ENCODE measurements around the gene CCDC34.

Gene CCDC34

DNA sequence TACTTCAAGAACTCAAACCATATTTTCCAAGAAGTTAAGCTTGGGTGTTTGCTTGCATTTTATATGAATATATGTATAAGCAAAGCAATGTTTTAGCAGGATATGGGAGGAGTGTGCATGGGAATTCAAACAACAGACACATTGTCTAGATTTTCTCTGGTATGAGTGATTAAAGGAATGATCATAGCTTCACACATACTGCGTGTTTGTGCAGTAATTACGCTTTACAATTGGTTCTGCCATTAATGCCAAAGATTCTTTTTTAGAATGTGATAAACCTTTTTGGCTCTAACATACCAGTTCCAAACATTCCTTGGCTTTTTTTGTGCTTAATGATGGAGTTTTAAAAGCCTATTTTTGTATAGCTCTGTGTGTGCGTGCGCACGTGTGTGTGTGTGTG, 54.0 kb downstream of the CCDC34 start:
- no peak overlapping the region for H2BK15ac ChIP-seq (ENCODE audit: low read depth, poor library complexity, severe bottlenecking)
- H3K4me1 ChIP-seq (ENCODE audit: control insufficient read depth, insufficient read depth, low read depth, low read length): no peaks in the 10 kb centered on the region
- no peak overlapping the region for H3K23ac ChIP-seq (ENCODE audit: low read length in 2 of 2)
- no peak overlapping the region for H3K18ac ChIP-seq (ENCODE audit: low read depth in 1 of 2, low read length in 2 of 2)
- H3K9ac ChIP-seq (ENCODE audit: low read length): no peak overlapping the region
- WGBS: 100% methylated on average over 3 of the region's 5 CpGs
- no peak overlapping the region for H2AK5ac ChIP-seq (ENCODE audit: low read length, severe bottlenecking)
- H2AFZ ChIP-seq (ENCODE audit: low read depth, low read length): no peak overlapping the region
- H3K27me3 ChIP-seq (ENCODE audit: control insufficient read depth in 1 of 2, insufficient read depth in 1 of 2, low read length in 2 of 2): no peaks in the 10 kb centered on the region
- no peak overlapping the region for H2BK12ac ChIP-seq (ENCODE audit: low read length in 2 of 2)
- H2BK5ac ChIP-seq (ENCODE audit: low read depth, low read length, poor library complexity, severe bottlenecking): no peak overlapping the region
- no peak overlapping the region for H3K4me2 ChIP-seq (ENCODE audit: low read length, poor library complexity, severe bottlenecking)
- H3K14ac ChIP-seq (ENCODE audit: low read length in 2 of 2): no peak overlapping the region
- H4K8ac ChIP-seq (ENCODE audit: low read length): no peak overlapping the region
- H3K27ac ChIP-seq (ENCODE audit: low read length, poor library complexity, severe bottlenecking): no peak overlapping the region
- H3K4ac ChIP-seq (ENCODE audit: low read depth in 1 of 2, low read length in 2 of 2): no peak overlapping the region
- no peak overlapping the region for H3K4me3 ChIP-seq (ENCODE audit: insufficient read depth in 1 of 2, low read depth in 1 of 2, low read length in 2 of 2)
- H2BK120ac ChIP-seq (ENCODE audit: low read depth, low read length): no peak overlapping the region
- peaks cover 4% of the 10 kb centered on the region for H3K9me3 ChIP-seq (ENCODE audit: control insufficient read depth, low read length)
- H3K79me1 ChIP-seq (replicated peaks; ENCODE audit: low read length, poor library complexity, severe bottlenecking): no peaks in the 10 kb centered on the region
- H3K36me3 ChIP-seq (ENCODE audit: control insufficient read depth in 1 of 2, insufficient read depth in 2 of 2, low read depth in 1 of 2, low read length in 2 of 2): no peaks in the 10 kb centered on the region
- H4K91ac ChIP-seq (ENCODE audit: low read length): no peak overlapping the region
- DNase-seq: no peak

- Histone ChIP-seq H3K9me3 (ENCODE audit: control insufficient read depth, low read length) (peaks cover 6% of the 10 kb centered on the region), H4K91ac (ENCODE audit: low read length) (no peak overlapping the region), H3K4me2 (ENCODE audit: low read length, poor library complexity, severe bottlenecking) (no peak overlapping the region), H2BK5ac (ENCODE audit: low read depth, low read length, poor library complexity, severe bottlenecking) (no peak overlapping the region), H3K23ac (ENCODE audit: low read length in 2 of 2) (no peak overlapping the region), H3K4me1 (ENCODE audit: control insufficient read depth, insufficient read depth, low read depth, low read length) (no peaks in the 10 kb centered on the region), H2BK120ac (ENCODE audit: low read depth, low read length) (peak overlapping the region; percentile 19), H3K79me1 (replicated peaks; ENCODE audit: low read length, poor library complexity, severe bottlenecking) (no peaks in the 10 kb centered on the region), H3K27me3 (ENCODE audit: control insufficient read depth in 1 of 2, insufficient read depth in 1 of 2, low read length in 2 of 2) (no peaks in the 10 kb centered on the region), H2AK5ac (ENCODE audit: low read length, severe bottlenecking) (no peak overlapping the region), H3K9ac (ENCODE audit: low read length) (no peak overlapping the region), H2BK15ac (ENCODE audit: low read depth, poor library complexity, severe bottlenecking) (no peak overlapping the region), H3K27ac (ENCODE audit: low read length, poor library complexity, severe bottlenecking) (no peak overlapping the region), H2BK12ac (ENCODE audit: low read length in 2 of 2) (no peak overlapping the region), H3K4ac (ENCODE audit: low read depth in 1 of 2, low read length in 2 of 2) (no peak overlapping the region), H3K36me3 (ENCODE audit: control insufficient read depth in 1 of 2, insufficient read depth in 2 of 2, low read depth in 1 of 2, low read length in 2 of 2) (no peaks in the 10 kb centered on the region), H2AFZ (ENCODE audit: low read depth, low read length) (no peak overlapping the region), H3K18ac (ENCODE audit: low read depth in 1 of 2, low read length in 2 of 2) (no peak overlapping the region), H3K14ac (ENCODE audit: low read length in 2 of 2) (no peak overlapping the region), H3K4me3 (ENCODE audit: insufficient read depth in 1 of 2, low read depth in 1 of 2, low read length in 2 of 2) (no peak overlapping the region), H4K8ac (ENCODE audit: low read length) (peak overlapping the region; percentile 39)
- no peak for DNase-seq
Observed at GRCh38 chr11:27307232-27307631, 55.8 kb downstream of the CCDC34 start.

DNA sequence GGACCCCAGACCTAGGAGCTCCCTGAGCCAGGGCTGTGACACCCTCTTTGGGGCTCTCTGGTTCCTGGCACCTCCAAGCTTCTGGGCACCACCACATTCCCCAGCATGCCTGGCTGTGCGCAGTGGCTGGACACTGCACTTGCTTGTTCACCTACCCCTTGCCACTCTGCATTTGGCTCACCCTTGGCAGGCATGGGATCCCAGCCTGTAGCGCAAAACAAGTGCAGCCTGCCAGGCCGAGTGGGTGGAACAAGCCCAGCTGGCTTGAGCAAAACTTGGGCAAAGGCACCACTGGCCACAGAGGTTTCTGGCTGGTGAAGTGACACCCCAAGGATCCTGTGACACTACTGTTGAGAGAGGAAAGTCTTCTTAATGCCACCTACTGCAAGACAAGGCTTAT, 57.3 kb downstream of the CCDC34 start:
- H2AFZ ChIP-seq (ENCODE audit: low read depth, low read length): no peak overlapping the region
- no peaks in the 10 kb centered on the region for H3K27me3 ChIP-seq (ENCODE audit: control insufficient read depth in 1 of 2, insufficient read depth in 1 of 2, low read length in 2 of 2)
- no peak overlapping the region for H3K27ac ChIP-seq (ENCODE audit: low read length, poor library complexity, severe bottlenecking)
- H3K4ac ChIP-seq (ENCODE audit: low read depth in 1 of 2, low read length in 2 of 2): no peak overlapping the region
- H3K79me1 ChIP-seq (replicated peaks; ENCODE audit: low read length, poor library complexity, severe bottlenecking): no peaks in the 10 kb centered on the region
- no peaks in the 10 kb centered on the region for H3K4me1 ChIP-seq (ENCODE audit: control insufficient read depth, insufficient read depth, low read depth, low read length)
- H3K4me3 ChIP-seq (ENCODE audit: insufficient read depth in 1 of 2, low read depth in 1 of 2, low read length in 2 of 2): no peak overlapping the region
- H2BK12ac ChIP-seq (ENCODE audit: low read length in 2 of 2): no peak overlapping the region
- H4K8ac ChIP-seq (ENCODE audit: low read length): no peak overlapping the region
- no peak overlapping the region for H3K14ac ChIP-seq (ENCODE audit: low read length in 2 of 2)
- H3K23ac ChIP-seq (ENCODE audit: low read length in 2 of 2): no peak overlapping the region
- peaks cover 6% of the 10 kb centered on the region for H3K9me3 ChIP-seq (ENCODE audit: control insufficient read depth, low read length)
- WGBS: 97% methylated on average over 3 of the region's 3 CpGs
- no peak overlapping the region for H3K9ac ChIP-seq (ENCODE audit: low read length)
- H2BK15ac ChIP-seq (ENCODE audit: low read depth, poor library complexity, severe bottlenecking): no peak overlapping the region
- no peak overlapping the region for H2BK5ac ChIP-seq (ENCODE audit: low read depth, low read length, poor library complexity, severe bottlenecking)
- no peak overlapping the region for H2BK120ac ChIP-seq (ENCODE audit: low read depth, low read length)
- no peak for DNase-seq
- no peak overlapping the region for H2AK5ac ChIP-seq (ENCODE audit: low read length, severe bottlenecking)
- no peaks in the 10 kb centered on the region for H3K36me3 ChIP-seq (ENCODE audit: control insufficient read depth in 1 of 2, insufficient read depth in 2 of 2, low read depth in 1 of 2, low read length in 2 of 2)
- no peak overlapping the region for H3K4me2 ChIP-seq (ENCODE audit: low read length, poor library complexity, severe bottlenecking)
- no peak overlapping the region for H4K91ac ChIP-seq (ENCODE audit: low read length)
- no peak overlapping the region for H3K18ac ChIP-seq (ENCODE audit: low read depth in 1 of 2, low read length in 2 of 2)

DNA sequence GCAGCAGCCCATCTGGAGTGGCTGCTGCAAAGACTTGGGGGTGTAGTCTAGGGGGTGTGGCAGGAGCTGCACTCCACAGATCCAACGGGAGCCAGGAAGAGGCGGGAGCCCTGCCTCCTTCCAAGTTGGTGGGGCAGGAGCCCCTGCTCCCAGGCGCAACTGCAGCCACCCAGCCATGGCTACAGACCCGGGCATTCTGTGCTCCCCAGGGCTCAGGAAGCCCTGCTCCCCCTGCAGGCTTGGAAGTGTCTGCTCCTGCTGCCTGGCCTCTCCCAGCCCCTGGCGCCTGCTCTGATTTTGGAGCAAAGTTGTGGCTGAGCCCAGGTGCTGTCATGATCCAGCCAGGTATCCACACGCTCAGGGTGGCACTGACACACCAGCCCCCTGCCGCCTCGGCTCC, 58.5 kb downstream of the CCDC34 start:
- Histone ChIP-seq H3K27ac (ENCODE audit: low read length, poor library complexity, severe bottlenecking) (no peak overlapping the region), H3K9ac (ENCODE audit: low read length) (no peak overlapping the region), H3K14ac (ENCODE audit: low read length in 2 of 2) (peak overlapping the region in 1 of 2 experiments; percentile 31), H2BK15ac (ENCODE audit: low read depth, poor library complexity, severe bottlenecking) (no peak overlapping the region), H3K18ac (ENCODE audit: low read depth in 1 of 2, low read length in 2 of 2) (no peak overlapping the region), H3K27me3 (ENCODE audit: control insufficient read depth in 1 of 2, insufficient read depth in 1 of 2, low read length in 2 of 2) (no peaks in the 10 kb centered on the region), H2AFZ (ENCODE audit: low read depth, low read length) (no peak overlapping the region), H3K79me1 (replicated peaks; ENCODE audit: low read length, poor library complexity, severe bottlenecking) (no peaks in the 10 kb centered on the region), H2BK5ac (ENCODE audit: low read depth, low read length, poor library complexity, severe bottlenecking) (no peak overlapping the region), H2BK120ac (ENCODE audit: low read depth, low read length) (no peak overlapping the region), H2AK5ac (ENCODE audit: low read length, severe bottlenecking) (no peak overlapping the region), H3K4me3 (ENCODE audit: insufficient read depth in 1 of 2, low read depth in 1 of 2, low read length in 2 of 2) (no peak overlapping the region), H3K23ac (ENCODE audit: low read length in 2 of 2) (no peak overlapping the region), H3K4me2 (ENCODE audit: low read length, poor library complexity, severe bottlenecking) (no peak overlapping the region), H4K8ac (ENCODE audit: low read length) (no peak overlapping the region), H3K9me3 (ENCODE audit: control insufficient read depth, low read length) (peaks cover 6% of the 10 kb centered on the region), H3K36me3 (ENCODE audit: control insufficient read depth in 1 of 2, insufficient read depth in 2 of 2, low read depth in 1 of 2, low read length in 2 of 2) (no peaks in the 10 kb centered on the region), H4K91ac (ENCODE audit: low read length) (no peak overlapping the region), H3K4ac (ENCODE audit: low read depth in 1 of 2, low read length in 2 of 2) (no peak overlapping the region), H2BK12ac (ENCODE audit: low read length in 2 of 2) (no peak overlapping the region), H3K4me1 (ENCODE audit: control insufficient read depth, insufficient read depth, low read depth, low read length) (no peaks in the 10 kb centered on the region)
- DNase-seq: no peak
- WGBS: 83% methylated on average over 8 of the region's 8 CpGs
